ENCODE results near the gene NFATC2.

DNA sequence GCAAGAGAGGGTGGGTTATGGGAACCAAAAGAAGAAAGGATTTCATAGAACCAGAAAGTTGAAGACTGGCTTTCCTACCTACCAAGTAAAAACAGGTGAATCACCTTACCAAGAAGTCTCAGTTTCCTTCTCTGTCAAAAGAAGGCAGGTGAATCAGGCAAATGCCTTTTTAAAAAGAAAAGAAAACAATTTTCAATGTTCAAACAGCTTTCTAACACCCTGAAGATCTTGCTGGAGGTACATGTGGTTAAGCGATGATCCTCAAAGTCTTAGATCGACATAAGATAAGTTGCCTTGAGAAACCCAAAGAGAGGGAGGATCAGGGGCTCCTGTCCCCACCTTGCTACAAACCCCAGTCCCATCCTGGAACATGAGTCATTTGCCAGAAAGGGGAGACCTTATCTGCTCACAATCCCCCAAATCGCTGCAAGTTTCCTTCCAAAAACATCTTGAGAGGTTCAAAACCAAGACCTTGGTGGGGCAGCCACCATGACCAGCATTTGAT lies 71.6 kb downstream of the NFATC2 start:
- TF ChIP-seq, protein P1, sequence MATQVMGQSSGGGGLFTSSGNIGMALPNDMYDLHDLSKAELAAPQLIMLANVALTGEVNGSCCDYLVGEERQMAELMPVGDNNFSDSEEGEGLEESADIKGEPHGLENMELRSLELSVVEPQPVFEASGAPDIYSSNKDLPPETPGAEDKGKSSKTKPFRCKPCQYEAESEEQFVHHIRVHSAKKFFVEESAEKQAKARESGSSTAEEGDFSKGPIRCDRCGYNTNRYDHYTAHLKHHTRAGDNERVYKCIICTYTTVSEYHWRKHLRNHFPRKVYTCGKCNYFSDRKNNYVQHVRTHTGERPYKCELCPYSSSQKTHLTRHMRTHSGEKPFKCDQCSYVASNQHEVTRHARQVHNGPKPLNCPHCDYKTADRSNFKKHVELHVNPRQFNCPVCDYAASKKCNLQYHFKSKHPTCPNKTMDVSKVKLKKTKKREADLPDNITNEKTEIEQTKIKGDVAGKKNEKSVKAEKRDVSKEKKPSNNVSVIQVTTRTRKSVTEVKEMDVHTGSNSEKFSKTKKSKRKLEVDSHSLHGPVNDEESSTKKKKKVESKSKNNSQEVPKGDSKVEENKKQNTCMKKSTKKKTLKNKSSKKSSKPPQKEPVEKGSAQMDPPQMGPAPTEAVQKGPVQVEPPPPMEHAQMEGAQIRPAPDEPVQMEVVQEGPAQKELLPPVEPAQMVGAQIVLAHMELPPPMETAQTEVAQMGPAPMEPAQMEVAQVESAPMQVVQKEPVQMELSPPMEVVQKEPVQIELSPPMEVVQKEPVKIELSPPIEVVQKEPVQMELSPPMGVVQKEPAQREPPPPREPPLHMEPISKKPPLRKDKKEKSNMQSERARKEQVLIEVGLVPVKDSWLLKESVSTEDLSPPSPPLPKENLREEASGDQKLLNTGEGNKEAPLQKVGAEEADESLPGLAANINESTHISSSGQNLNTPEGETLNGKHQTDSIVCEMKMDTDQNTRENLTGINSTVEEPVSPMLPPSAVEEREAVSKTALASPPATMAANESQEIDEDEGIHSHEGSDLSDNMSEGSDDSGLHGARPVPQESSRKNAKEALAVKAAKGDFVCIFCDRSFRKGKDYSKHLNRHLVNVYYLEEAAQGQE (IDR thresholded peaks at IDR 0.05; ENCODE audit: low read depth), result no peak
- TF ChIP-seq, protein P2, sequence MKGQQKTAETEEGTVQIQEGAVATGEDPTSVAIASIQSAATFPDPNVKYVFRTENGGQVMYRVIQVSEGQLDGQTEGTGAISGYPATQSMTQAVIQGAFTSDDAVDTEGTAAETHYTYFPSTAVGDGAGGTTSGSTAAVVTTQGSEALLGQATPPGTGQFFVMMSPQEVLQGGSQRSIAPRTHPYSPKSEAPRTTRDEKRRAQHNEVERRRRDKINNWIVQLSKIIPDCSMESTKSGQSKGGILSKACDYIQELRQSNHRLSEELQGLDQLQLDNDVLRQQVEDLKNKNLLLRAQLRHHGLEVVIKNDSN (IDR thresholded peaks at IDR 0.05), result no peak
